HCT116 (cell line): Measurements from ENCODE around the gene USPL1.

ENCODE experiments used
- EZH2 ChIP-seq: fragments of 200-600 bp; sonication (generic); IDR thresholded peaks from 2 replicates; pipeline ENCODE4 v1.6.1; 2017; ENCODE audit warnings: antibody characterized with exemption, mixed run types
- EZH2phosphoT487 ChIP-seq: fragments of 200-600 bp; IDR thresholded peaks from 2 replicates; pipeline ENCODE4 v1.6.1; 2018; ENCODE audit warnings: antibody characterized with exemption, borderline replicate concordance
- JUND ChIP-seq: IDR thresholded peaks from 2 replicates; pipeline ENCODE4 v1.6.1; 2012
- SP1 ChIP-seq: IDR thresholded peaks from 2 replicates; pipeline ENCODE4 v1.6.1; 2012; ENCODE audit warnings: low read depth
- TF ChIP-seq, protein P1 (sequence below): IDR thresholded peaks from 2 replicates; pipeline ENCODE4 v1.6.1; 2012
- TF ChIP-seq, protein P2 (sequence below), 3 experiments: fragments of 200-600 bp in 1 of 3; sonication (generic) in 1 of 3; IDR thresholded peaks in 2 of 3; conservative IDR thresholded peaks in 1 of 3; 2 replicates each; pipeline ENCODE4 v1.5.1; 2012 to 2017; ENCODE audit warnings: low read depth in 2 of 3, low read length in 2 of 3, antibody characterized with exemption in 1 of 3, borderline replicate concordance in 1 of 3, control low read depth in 1 of 3, mild to moderate bottlenecking in 1 of 3, mixed read lengths in 1 of 3, mixed run types in 1 of 3, moderate library complexity in 1 of 3; ENCODE audit not compliant: insufficient read depth in 1 of 3
- TF ChIP-seq, protein P3 (sequence below): IDR thresholded peaks from 2 replicates; pipeline ENCODE4 v1.6.1; 2012; ENCODE audit warnings: low read depth

DNA sequence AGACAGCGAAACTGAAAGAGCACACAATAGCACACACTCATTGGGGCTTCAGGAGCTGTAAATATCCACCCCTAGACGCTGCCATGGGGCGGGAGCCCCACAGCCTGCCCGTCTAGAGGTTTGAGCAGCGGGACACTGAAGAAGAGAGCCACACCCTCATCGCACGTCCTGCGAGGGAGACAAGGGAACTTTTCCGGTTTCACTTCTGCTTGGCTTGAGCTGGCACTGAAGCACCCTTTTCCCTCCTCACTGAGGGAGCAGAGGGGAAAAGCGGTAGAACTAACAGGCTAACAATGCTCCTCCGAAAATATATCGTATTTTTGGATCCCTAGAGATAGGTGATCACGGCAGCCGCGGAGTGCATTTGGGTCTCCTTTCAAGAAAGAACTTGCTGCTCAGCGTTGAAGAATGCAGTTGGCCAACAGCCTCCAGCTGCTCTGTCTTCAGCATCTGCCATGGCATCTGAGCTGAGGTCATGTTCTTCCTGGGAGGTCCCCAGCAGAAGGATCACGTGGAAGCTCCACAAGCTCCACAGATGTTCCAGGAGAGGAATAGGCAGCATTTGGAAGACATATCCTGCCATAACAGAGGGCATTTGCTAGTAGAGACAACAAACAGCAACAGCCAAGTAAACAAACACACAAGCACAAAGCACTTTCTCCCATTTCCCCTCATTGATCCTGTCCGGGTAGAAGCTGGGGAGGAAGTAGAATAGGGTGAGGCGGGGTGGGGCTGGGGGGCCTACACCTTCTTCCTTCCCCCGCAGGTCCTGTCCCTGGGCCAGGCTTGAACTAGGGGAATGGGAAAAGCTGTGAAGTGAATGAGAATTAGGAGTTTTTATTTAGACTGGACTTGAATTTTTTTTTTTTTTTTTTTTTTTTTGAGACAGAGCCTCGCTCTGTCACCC lies 72.8 kb downstream of the USPL1 start:
- TF ChIP-seq, protein P1, sequence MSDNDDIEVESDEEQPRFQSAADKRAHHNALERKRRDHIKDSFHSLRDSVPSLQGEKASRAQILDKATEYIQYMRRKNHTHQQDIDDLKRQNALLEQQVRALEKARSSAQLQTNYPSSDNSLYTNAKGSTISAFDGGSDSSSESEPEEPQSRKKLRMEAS = no peak
- TF ChIP-seq, protein P2, sequence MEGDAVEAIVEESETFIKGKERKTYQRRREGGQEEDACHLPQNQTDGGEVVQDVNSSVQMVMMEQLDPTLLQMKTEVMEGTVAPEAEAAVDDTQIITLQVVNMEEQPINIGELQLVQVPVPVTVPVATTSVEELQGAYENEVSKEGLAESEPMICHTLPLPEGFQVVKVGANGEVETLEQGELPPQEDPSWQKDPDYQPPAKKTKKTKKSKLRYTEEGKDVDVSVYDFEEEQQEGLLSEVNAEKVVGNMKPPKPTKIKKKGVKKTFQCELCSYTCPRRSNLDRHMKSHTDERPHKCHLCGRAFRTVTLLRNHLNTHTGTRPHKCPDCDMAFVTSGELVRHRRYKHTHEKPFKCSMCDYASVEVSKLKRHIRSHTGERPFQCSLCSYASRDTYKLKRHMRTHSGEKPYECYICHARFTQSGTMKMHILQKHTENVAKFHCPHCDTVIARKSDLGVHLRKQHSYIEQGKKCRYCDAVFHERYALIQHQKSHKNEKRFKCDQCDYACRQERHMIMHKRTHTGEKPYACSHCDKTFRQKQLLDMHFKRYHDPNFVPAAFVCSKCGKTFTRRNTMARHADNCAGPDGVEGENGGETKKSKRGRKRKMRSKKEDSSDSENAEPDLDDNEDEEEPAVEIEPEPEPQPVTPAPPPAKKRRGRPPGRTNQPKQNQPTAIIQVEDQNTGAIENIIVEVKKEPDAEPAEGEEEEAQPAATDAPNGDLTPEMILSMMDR (IDR thresholded peaks at IDR 0.05 in 2 of 3, conservative IDR thresholded peaks at IDR 0.05 in 1 of 3; ENCODE audit: borderline replicate concordance in 1 of 3, insufficient read depth in 1 of 3, low read depth in 2 of 3, low read length in 2 of 3) = no peak
- TF ChIP-seq, protein P3, sequence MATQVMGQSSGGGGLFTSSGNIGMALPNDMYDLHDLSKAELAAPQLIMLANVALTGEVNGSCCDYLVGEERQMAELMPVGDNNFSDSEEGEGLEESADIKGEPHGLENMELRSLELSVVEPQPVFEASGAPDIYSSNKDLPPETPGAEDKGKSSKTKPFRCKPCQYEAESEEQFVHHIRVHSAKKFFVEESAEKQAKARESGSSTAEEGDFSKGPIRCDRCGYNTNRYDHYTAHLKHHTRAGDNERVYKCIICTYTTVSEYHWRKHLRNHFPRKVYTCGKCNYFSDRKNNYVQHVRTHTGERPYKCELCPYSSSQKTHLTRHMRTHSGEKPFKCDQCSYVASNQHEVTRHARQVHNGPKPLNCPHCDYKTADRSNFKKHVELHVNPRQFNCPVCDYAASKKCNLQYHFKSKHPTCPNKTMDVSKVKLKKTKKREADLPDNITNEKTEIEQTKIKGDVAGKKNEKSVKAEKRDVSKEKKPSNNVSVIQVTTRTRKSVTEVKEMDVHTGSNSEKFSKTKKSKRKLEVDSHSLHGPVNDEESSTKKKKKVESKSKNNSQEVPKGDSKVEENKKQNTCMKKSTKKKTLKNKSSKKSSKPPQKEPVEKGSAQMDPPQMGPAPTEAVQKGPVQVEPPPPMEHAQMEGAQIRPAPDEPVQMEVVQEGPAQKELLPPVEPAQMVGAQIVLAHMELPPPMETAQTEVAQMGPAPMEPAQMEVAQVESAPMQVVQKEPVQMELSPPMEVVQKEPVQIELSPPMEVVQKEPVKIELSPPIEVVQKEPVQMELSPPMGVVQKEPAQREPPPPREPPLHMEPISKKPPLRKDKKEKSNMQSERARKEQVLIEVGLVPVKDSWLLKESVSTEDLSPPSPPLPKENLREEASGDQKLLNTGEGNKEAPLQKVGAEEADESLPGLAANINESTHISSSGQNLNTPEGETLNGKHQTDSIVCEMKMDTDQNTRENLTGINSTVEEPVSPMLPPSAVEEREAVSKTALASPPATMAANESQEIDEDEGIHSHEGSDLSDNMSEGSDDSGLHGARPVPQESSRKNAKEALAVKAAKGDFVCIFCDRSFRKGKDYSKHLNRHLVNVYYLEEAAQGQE = no peak
- TF ChIP-seq SP1 (no peak), EZH2 (no peak), JUND (no peak), EZH2phosphoT487 (no peak)
